GM19238 (cell line): ENCODE data around the gene MUC2.

Source experiments
- DNase-seq: peaks from one replicate; pipeline ENCODE4 v3.0.0; 2011; ENCODE audit warnings: low spot score; ENCODE audit not compliant: insufficient read length

Gene MUC2

DNA sequence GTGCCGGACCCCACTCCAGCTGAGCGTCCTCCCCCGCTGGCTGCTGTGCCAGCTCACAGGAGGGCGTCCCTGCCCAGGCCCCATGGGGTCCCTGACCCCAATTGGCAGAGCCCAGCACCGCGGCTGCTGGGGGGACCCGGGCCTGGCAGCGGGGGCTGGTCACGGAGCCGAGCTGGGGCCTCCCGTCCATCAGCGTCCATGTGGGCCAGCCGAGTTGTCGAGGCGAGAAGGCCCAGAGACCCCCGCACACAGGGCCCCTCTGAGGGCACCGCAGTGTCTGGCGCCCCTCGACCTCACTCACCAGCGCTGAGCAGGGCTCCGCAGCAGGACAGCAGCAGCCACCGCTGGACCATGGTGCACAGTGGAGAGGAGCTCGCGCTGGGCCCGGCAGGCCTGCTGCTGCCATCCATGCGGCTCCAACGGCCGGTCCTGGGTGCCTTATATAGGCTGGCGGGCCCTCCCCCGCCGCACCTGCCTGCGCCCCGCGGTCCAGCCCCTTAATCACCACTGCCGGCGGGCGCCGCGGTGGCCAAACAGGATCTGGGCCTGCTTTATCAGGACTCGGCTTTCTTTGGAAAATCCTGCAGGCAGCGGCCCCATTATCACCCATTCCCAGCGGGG lies 38.3 kb upstream of the MUC2 start, which contains the start of gene MUC6:
Gene MUC6 (minus strand): TSS at position 416 of the 621 bp plus-strand sequence. CDS start 63 bp downstream, at position 353.
- DNase-seq, result no peak

- no peak for DNase-seq
These were observed 37.7 kb upstream of the MUC2 start for GRCh38 chr11:1036931-1037330.

- DNase-seq, result no peak
These were observed 37.1 kb upstream of the MUC2 start for GRCh38 chr11:1037506-1038055.

- no peak for DNase-seq
These were observed 36.3 kb upstream of the MUC2 start for GRCh38 chr11:1038361-1038760.

DNA sequence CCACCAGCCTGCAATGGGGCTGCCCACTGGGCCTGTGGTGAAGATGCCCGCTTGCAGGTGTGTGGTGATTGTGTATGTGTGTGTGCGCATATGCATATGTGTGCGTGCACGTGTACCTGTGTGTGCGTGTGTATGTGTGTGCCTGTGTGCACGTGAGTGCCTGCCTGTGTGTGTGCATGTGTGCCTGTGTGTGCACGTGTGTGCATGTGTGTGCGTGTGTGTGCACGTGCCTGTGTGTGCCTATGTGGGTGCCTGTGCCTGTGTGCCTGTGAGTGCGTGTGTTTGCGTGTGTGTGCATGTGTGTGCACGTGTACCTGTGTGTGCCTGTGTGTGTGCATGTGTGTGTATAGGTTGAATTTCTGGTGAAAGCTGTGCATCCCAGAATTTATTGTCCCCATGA lies 35.8 kb upstream of the MUC2 start:
- DNase-seq, result no peak

- no peak for DNase-seq
These were observed 34.9 kb upstream of the MUC2 start for GRCh38 chr11:1039481-1040427.

GRCh38 chr11:1040428-1041148 lies 34.1 kb upstream of the MUC2 start:
- DNase-seq, result no peak

DNA sequence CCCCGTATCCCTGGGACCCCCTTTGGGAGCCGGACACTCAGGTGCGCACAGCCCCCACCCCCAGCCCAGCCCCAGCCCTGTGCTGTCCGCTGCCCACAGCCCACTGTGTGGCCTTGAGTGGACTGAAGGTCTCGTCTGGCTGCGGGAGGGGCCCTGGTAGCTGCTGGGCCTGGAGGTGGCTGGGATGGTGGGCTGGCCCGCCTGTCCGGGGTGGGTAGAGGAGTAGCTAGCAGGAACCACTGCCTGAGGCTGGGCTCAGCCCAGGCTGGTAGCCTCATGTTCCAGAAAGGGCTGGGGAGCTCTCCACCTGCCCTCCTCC lies 33.6 kb upstream of the MUC2 start:
- no peak for DNase-seq

DNA sequence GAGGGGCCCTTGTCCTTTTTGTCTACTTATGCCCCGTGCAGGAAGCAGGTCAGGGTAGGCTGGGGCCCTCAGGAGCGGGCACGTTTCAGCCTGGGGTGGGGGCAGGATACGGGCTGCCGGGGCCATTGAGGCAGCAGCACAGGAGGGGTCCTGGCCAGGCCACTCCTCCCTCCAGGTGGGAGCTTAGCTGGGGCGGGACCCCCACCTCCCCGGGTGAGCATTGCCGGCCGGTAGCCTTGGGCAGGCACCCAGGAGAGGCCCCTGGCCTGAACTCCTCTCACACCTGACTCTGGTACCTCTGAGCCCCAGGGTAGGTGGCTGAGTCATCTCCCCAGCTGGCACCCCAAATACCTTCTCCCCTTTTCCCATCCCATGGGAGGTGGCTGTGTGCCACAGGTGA lies 33.2 kb upstream of the MUC2 start:
- DNase-seq, result no peak

- no peak for DNase-seq
These were observed 32.6 kb upstream of the MUC2 start for GRCh38 chr11:1041936-1042608.

DNA sequence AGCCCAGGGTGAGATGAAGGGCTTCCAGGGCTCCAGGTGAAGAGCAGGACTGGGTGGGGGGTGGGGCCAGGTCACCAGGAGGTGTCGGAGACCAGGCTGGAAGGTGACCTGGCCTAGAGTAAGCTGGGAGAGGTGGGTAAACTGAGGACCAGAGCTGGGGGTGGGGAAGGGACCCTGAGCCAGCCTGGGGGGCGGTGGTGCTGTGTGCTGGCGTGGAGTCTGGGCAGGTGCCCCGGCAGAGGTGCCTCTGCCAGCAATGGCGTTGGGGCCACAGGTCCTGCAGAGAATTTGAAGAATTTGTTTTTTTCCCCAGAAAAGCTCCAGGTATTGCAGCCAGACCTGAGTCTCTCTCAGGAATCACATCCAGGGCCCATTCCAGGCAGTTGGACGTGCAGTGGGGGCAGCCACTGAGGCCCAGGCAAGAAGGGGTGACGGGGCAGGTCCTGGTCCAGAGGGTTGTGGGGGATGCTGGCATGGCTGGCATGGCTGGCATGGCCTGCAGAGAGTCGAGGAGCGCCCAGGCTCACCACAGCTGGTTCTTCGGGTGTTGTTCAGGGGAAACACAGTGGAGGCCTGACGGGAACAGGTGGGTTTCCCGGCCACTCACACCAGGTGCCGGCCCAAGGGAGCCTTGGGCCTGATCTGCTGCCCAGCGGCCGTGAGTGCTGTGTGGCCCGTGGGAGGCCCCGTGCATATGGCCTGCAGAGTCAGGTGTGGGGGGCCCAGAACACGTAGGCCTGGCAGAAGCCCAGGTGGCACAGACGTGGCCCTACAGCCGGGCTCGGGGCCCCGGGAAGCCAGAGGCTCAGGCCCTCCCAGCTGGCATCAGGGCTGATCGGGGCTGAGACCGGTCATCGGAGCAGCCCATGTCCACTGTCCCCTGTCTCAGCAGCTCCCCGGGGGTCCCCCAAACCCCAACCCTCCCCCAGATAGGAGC lies 31.8 kb upstream of the MUC2 start:
- DNase-seq, result no peak

- DNase-seq, result no peak
These were observed 31.0 kb upstream of the MUC2 start for GRCh38 chr11:1043563-1044096.

- no peak for DNase-seq
These were observed 30.5 kb upstream of the MUC2 start for GRCh38 chr11:1044160-1044559.

DNA sequence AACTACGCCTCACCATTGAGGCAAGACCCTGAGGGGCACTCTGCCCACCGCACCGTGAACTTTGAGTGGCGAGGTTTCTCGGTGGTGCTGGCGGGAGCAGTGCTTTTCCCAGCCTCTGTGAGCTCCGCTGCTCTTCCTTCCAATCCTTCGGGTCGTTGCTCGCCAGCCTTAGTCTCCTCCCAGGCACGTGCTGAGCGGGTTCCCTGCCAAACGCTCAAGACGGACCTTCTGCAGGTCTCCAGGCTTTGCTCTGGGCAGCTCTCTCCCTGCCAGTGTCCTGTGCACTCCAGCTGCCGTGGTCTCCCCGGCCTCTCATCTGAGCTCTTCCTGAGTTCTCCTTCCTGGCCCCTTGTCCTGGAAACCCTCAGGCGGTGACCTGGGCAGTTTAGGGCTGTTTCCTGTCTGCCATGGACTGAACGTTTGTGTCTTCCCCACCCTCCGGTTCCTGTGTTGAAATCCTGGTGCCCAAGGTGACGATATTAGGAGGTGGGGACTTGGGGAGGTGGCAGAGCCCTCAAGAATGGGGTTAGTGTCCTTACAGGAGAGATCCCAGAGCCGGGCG lies 27.0 kb upstream of the MUC2 start:
- no peak for DNase-seq

DNA sequence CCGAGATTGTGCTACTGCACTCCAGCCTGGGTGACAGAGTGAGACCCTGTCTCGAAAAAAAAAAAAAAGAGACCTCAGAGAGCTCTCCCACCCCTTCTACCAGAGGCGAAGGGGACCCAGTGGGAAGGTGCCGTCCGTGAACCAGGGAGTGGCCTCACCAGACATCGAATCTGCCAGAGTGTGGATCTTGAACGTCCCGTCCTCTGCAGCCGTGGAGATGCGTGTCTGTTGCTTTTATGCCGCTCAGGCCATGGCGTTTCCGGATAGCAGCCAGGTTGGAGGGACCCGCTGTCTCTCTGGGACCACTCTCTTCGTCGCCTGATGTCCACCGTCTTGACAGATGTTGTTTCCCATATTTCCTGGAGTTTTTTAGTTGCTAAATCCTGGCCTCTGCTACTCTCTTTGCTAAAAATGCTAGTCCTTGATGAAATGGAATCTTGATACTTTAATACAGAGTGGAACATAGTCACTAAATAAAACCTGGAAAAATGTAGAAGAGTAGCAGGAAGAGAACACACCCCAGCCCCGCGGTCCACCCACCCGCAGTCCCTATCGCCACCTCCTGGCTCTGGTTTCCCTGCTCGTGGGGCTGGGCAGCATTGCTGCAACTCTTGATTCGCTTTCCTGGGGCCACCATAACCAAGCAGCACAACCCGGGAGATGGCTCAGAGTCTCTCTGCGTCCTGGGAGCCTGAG lies 26.2 kb upstream of the MUC2 start:
- no peak for DNase-seq

DNA sequence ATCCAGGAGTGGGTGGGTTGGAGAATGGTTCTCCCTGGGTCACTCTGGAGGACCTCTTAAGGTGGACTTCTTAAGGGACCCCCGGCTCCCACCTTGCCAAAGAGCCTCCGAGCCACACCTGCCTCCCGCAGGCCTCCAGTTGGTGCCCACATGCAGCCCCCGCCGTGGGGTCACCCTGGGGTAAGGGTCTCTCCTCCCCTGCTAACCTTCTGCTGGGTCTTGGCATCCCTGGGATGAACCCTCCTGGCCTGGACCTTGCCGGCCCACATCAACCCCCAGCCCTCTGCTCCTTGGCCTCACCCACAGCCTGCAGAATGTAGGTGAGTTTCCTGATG lies 25.6 kb upstream of the MUC2 start:
- no peak for DNase-seq

GRCh38 chr11:1049431-1049891 lies 25.2 kb upstream of the MUC2 start:
- no peak for DNase-seq

GRCh38 chr11:1049911-1050580 lies 24.6 kb upstream of the MUC2 start:
- DNase-seq, result no peak
